HG03060 (cell line): ENCODE data around the gene GMPPA.

Experiments used
- ATAC-seq: cut with Tn5 transposase; IDR thresholded peaks from one replicate; pipeline ENCODE4 v1.9.1; 2021; ENCODE audit warnings: low read depth, moderate number of reproducible peaks; ENCODE audit not compliant: unreplicated experiment

Gene GMPPA

DNA sequence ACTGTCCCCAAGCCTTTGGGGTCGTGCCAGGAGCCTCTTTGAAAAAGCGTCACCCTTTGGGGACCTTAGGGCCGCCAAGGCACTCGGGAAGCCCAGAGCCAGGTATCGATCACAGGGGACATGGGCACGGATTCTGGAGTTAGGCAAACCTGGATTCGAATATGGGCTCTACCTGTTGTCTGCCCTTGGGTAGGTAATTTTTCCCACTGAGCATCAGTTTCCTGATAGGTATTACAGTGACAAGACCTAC is 54.4 kb downstream of the GMPPA start:
- ATAC-seq: no peak

DNA sequence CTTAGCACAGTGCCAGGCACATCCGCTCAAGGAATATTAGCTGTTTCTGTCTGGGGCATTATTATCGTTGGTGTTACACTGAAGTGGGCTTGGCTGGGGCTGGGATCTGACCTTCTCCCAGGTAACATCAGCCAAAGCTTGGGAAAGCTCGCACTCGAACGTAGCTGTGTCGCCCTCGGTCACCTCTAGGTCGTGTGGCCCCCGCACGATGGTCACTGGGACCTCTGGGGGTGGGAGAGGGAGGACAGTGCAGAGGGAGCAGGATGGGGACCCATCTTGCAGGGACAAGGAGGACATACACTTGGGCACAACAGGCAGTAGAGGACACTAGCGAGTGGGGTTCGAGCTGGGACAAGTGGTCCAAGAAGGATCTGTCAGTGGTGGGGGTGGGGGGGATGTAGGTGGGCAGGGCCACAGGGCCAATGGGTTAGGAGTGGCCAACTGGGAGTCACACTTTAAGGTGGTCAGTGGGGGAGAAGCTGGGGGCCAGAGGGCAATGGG is 54.8 kb downstream of the GMPPA start:
- no peak for ATAC-seq

DNA sequence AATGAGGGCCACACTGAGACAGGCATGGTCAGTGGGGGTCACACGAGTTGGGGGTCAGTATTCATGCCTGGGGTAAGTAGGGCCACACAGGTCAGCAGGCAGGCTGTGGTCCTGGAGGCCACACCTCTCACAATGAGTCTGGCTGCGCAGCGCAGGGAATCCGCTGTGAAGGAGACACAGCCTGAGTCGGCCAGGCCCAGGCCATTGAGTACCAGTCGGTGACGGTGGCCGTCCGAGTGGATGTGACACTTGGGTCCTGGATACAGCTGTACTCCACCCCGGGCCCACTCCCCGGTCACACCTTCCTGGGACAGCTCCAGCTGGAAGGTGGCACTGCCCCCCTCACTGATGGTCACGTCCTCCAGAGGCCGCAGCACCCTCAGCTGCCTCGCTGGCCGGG is 55.7 kb downstream of the GMPPA start:
- no peak for ATAC-seq

DNA sequence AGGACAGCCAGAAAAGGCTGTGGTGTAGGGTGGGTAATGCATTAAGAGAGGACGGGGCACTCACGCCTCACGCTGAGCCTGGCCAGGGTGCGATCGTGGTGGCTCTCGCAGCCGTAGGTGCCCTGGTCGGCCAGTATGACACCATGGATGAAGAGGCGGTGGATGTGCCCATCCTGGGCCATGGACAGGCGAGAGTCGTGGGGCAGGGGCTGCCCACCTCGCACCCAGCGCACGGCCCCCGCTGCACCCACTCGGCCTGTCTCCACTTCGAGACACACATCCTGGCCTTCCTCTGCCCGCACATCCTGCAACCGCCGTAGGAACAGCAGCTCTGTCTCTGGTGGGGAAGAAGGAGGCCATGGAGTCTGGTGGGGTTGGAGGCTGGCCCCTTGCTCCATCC is 57.3 kb downstream of the GMPPA start:
- no peak for ATAC-seq

DNA sequence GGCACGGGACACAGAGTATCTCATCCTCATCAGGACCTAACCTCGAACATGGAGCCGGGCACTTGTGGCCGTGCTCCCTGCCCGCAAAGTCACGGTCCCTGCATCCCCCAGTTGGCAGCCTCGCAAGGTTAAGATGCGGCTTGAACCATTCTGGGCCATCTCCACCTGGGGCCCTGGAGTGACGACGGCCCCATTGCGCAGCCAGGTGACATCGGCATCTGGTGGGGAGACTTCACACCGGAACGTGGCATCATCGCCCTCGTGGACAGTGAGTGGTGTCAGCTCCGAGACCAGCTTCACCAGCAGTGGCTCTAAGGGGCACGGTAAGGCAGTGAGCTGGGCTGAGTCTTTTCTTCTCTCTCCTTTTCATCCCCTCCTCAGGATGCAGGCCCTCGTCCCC is 57.7 kb downstream of the GMPPA start:
- ATAC-seq: no peak
